K562 (cell line): Measurements from ENCODE around the gene PKD1. TPM values are rescaled to one million over a fixed set of nuclear protein-coding genes. Genes with fewer than 3 reads are reported as not detected.

Experiments used
- ATAC-seq: fragments of 200-7000 bp; cut with Tn5 transposase; 3 replicates; pipeline ENCODE4 v1.9.1; 2020; ENCODE audit warnings: moderate library complexity
- BruUV-seq: library from RNA; stranded (reverse); fragments of 400-500 nt; replicated peaks from 2 replicates; lab custom pipeline; 2021; lab: Mats Ljungman, UMichigan
- CTCF ChIA-PET: fragments of 300-600 bp; formaldehyde crosslinking; extraction: SDS; loops from one replicate; lab custom pipeline; 2021; ENCODE audit warnings: low intra/inter-chr PET ratio; lab: Yijun Ruan, JAX
- POLR2A ChIA-PET: fragments of 300-600, 350-650 bp; sonication (Branson Sonifier 250); formaldehyde crosslinking; extraction: SDS; loops from one replicate; lab custom pipeline; 2021; ENCODE audit warnings: antibody characterized with exemption, inconsistent platforms; lab: Yijun Ruan, JAX
- DNase-seq, 4 experiments: peaks; one replicate each; pipeline versions ENCODE4 v3.0.0 to v3.0.0-alpha.2; 2011 to 2018; ENCODE audit warnings: low spot score in 3 of 4, mixed read lengths in 3 of 4; ENCODE audit errors: extremely low read depth in 1 of 4
- FAIRE-seq: peaks from 2 replicates; lab custom pipeline; 2011; peaks lifted over from hg19 to GRCh38; lab: Jason Lieb, UNC
- H2AFZ ChIP-seq: 2 replicates; pipeline ENCODE4 v1.6.0; 2011; ENCODE audit warnings: low read depth, low read length, control low read depth, inconsistent platforms
- H3K27ac ChIP-seq: fragments of 200-600 bp; 3 replicates; pipeline ENCODE4 v1.8.0; 2011; ENCODE audit warnings: low read depth, mild to moderate bottlenecking, control low read depth, inconsistent platforms, low read length, moderate library complexity, mixed read lengths; ENCODE audit errors: extremely low read depth
- H3K27me3 ChIP-seq, 2 experiments: fragments of 300-600 bp in 1 of 2; 2 replicates in 1 of 2; 3 replicates in 1 of 2; pipeline versions ENCODE4 v1.6.0 to v1.8.0; 2011; ENCODE audit warnings: inconsistent platforms in 2 of 2, low read length in 2 of 2, mild to moderate bottlenecking in 1 of 2, mixed read lengths in 1 of 2, moderate library complexity in 1 of 2; ENCODE audit not compliant: control insufficient read depth in 2 of 2, insufficient read depth in 2 of 2
- H3K36me3 ChIP-seq: fragments of 300-600 bp; 3 replicates; pipeline ENCODE4 v1.8.0; 2011; ENCODE audit warnings: mild to moderate bottlenecking, low read length, inconsistent platforms; ENCODE audit not compliant: control insufficient read depth, insufficient read depth
- H3K4me1 ChIP-seq, 2 experiments: fragments of 200-600 bp in 1 of 2; replicated peaks in 1 of 2; 2 replicates in 1 of 2; 3 replicates in 1 of 2; pipeline versions ENCODE4 v1.5.1 to v1.8.0; 2011; ENCODE audit warnings: inconsistent platforms in 2 of 2, low read length in 2 of 2, mild to moderate bottlenecking in 1 of 2, mixed read lengths in 1 of 2, moderate library complexity in 1 of 2; ENCODE audit not compliant: control insufficient read depth in 2 of 2, insufficient read depth in 2 of 2
- H3K4me2 ChIP-seq: 2 replicates; pipeline ENCODE4 v1.6.1; 2011; ENCODE audit warnings: low read length, control low read depth, inconsistent platforms, mixed read lengths; ENCODE audit not compliant: insufficient read depth
- H3K4me3 ChIP-seq: fragments of 200-600 bp; sonication (generic), shearing (Covaris generic); 2 replicates; pipeline ENCODE4 v1.5.1; 2016; ENCODE audit warnings: control low read depth, inconsistent platforms
- H3K79me2 ChIP-seq: fragments of 200-600 bp; 3 replicates; pipeline ENCODE4 v1.8.0; 2011; ENCODE audit warnings: low read length, inconsistent platforms; ENCODE audit not compliant: control insufficient read depth, insufficient read depth
- H3K9ac ChIP-seq, 2 experiments: 2 replicates each; pipeline versions ENCODE4 v1.6.0 to v1.6.1; 2011; ENCODE audit warnings: low read depth in 2 of 2, low read length in 2 of 2, control low read depth in 1 of 2, inconsistent platforms in 1 of 2, mild to moderate bottlenecking in 1 of 2, mixed read lengths in 1 of 2; ENCODE audit not compliant: insufficient read depth in 1 of 2
- H3K9me1 ChIP-seq: one replicate; pipeline ENCODE4 v1.6.0; 2011; ENCODE audit warnings: inconsistent platforms, mild to moderate bottlenecking, low read length, moderate library complexity; ENCODE audit not compliant: control insufficient read depth, insufficient read depth
- H3K9me3 ChIP-seq: replicated peaks from 2 replicates; pipeline ENCODE4 v1.5.1; 2011; ENCODE audit warnings: low read depth, low read length, inconsistent platforms; ENCODE audit not compliant: control insufficient read depth, insufficient read depth
- H4K20me1 ChIP-seq: replicated peaks from 2 replicates; pipeline ENCODE4 v1.6.1; 2011; ENCODE audit warnings: low read length, inconsistent platforms, mixed read lengths; ENCODE audit not compliant: control insufficient read depth, insufficient read depth
- AFF4 ChIP-seq: sonication (generic); formaldehyde crosslinking; IDR thresholded peaks from 2 replicates; pipeline ENCODE4 v1.8.0; 2023; ENCODE audit warnings: mild to moderate bottlenecking, missing genetic modification reagents
- ARID1B ChIP-seq: fragments of 450-650 bp; IDR thresholded peaks from 2 replicates; pipeline ENCODE4 v1.6.1; 2016; ENCODE audit warnings: antibody characterized with exemption, mild to moderate bottlenecking, inconsistent platforms
- ATF3 ChIP-seq, 2 experiments: fragments of 450-650 bp in 1 of 2; sonication (generic) in 1 of 2; formaldehyde crosslinking in 1 of 2; IDR thresholded peaks in 1 of 2; conservative IDR thresholded peaks in 1 of 2; 2 replicates each; pipeline versions ENCODE4 v1.6.1 to v1.8.1; 2016 to 2023; ENCODE audit warnings: mild to moderate bottlenecking in 2 of 2, moderate library complexity in 2 of 2, inconsistent platforms in 1 of 2, missing genetic modification reagents in 1 of 2
- BHLHE40 ChIP-seq: IDR thresholded peaks from 2 replicates; pipeline ENCODE4 v1.6.1; 2011; ENCODE audit warnings: low read length, improper control_type of control experiment
- COPS2 ChIP-seq: fragments of 450-650 bp; conservative IDR thresholded peaks from 2 replicates; pipeline ENCODE4 v1.6.1; 2016; ENCODE audit warnings: mild to moderate bottlenecking, moderate library complexity
- CREB3L1 ChIP-seq: fragments of 450-650 bp; IDR thresholded peaks from 2 replicates; pipeline ENCODE4 v1.6.1; 2014; ENCODE audit warnings: low read depth, mild to moderate bottlenecking, moderate library complexity, borderline replicate concordance
- MTF1 ChIP-seq: fragments of 250-450 bp; sonication (Bioruptor Pico); IDR thresholded peaks from 2 replicates; pipeline ENCODE4 v1.9.0; 2021; ENCODE audit warnings: moderate library complexity, mild to moderate bottlenecking, inconsistent platforms, borderline replicate concordance
- NR3C1 ChIP-seq: sonication (generic); formaldehyde crosslinking; IDR thresholded peaks from 2 replicates; pipeline ENCODE4 v1.8.1; 2022; ENCODE audit warnings: missing genetic modification reagents
- OTX1 ChIP-seq: fragments of 450-650 bp; formaldehyde crosslinking; IDR thresholded peaks from 2 replicates; pipeline ENCODE4 v1.4.0; 2022; ENCODE audit warnings: mild to moderate bottlenecking
- SLC30A9 ChIP-seq: fragments of 250-450 bp; sonication (Bioruptor Pico); IDR thresholded peaks from 2 replicates; pipeline ENCODE4 v1.8.0; 2022; ENCODE audit warnings: mild to moderate bottlenecking, moderate library complexity
- SREBF2 ChIP-seq: sonication (generic); formaldehyde crosslinking; IDR thresholded peaks from 2 replicates; pipeline ENCODE4 v1.4.0; 2020; ENCODE audit warnings: mild to moderate bottlenecking, missing genetic modification reagents
- TCF3 ChIP-seq: sonication (generic); formaldehyde crosslinking; IDR thresholded peaks from 2 replicates; pipeline ENCODE4 v1.4.0; 2020; ENCODE audit warnings: mild to moderate bottlenecking, missing genetic modification reagents
- ZNF589 ChIP-seq: fragments of 200-800 bp; sonication (Bioruptor generic); IDR thresholded peaks from 2 replicates; pipeline ENCODE4 v1.6.1; 2016; ENCODE audit warnings: low read depth, missing genetic modification characterization, missing compliant biosample characterization
- WGBS: fragments of 100-300 bp; shearing (Covaris generic); methylation state at CpG from one replicate; pipeline ENCODE4 v1.1.6; 2016; ENCODE audit warnings: low coverage, mixed read lengths; ENCODE audit not compliant: insufficient coverage; ENCODE audit errors: missing lambda C conversion rate; 5-methylcytosine and 5-hydroxymethylcytosine counted together
- in situ Hi-C: fragments of 300-500 bp; cut with MboI; formaldehyde crosslinking; loops from 4 replicates; pipeline ENCODE4 v1.15.0; 2018; ENCODE audit warnings: inconsistent platforms, mixed read lengths
- intact Hi-C: fragments of 100-400 bp; cut with micrococcal nuclease; formaldehyde crosslinking; loops from 2 replicates; pipeline ENCODE4 v1.14.2; 2022
- polyA plus RNA-seq, 8 experiments: library from polyadenylated mRNA; depleted of rRNA in 4 of 8; stranded (reverse) in 5 of 8; unstranded in 3 of 8; fragments of >200 nt; fragmentation: Nextera tagmentation in 2 of 8; fragmentation: Illumina TruSeq in 1 of 8; extraction: Ambion mirVana in 2 of 8; extraction: Trizol in 1 of 8; gene quantifications; 2 replicates each; pipeline versions ENCODE4 v1.2.1 to v1.2.3, GENCODE V29; 2011 to 2014; ENCODE audit warnings: inconsistent platforms in 1 of 8, missing spikeins in 1 of 8
- total RNA-seq, 7 experiments: library from RNA; depleted of rRNA in 6 of 7; stranded (reverse); fragments of >200 nt in 6 of 7; fragmentation: Illumina TruSeq in 2 of 7; extraction: Trizol in 2 of 7; gene quantifications; 2 replicates each; pipeline versions ENCODE4 v1.2.1 to v1.2.3, GENCODE V29; 2011 to 2021; ENCODE audit warnings: low replicate concordance in 1 of 7
- TF ChIP-seq, protein P1 (sequence below): fragments of 250-450 bp; sonication (Bioruptor Pico); IDR thresholded peaks from 2 replicates; pipeline ENCODE4 v1.8.0; 2022; ENCODE audit warnings: moderate library complexity, mild to moderate bottlenecking, inconsistent platforms

PKD1 gene
- total and polyA plus RNA-seq, 9 of the 15 experiments (the other 6 are each of a cell fraction or from before 2014, with no cell fraction given), result 0.23 to 93.5 (median 12.6) TPM

DNA sequence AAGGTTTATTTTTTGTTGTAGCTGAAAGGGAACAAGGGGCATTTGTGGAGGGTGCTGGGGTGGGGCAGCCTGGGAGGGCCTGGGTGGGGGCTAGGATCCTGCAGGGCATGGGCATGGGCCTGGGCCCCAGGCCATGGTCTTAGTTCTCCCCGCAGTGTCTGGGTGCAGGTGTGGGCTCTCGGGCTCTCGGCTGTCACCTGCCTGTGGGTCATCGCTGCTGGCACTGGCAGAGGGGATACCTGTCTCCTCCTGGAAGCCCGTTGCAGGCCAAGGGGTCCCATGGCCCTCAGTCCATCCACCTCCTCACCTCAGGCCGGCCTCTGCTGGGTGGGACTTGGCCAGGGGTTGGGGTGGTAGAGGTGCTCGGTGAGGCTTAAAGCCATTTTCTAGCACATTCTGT lies 57.6 kb downstream of the PKD1 start:
- Histone ChIP-seq H3K36me3 (peaks cover 48% of the 10 kb centered on the region; the same call in 1 of the 3 replicates), H3K9me3 (no peaks in the 10 kb centered on the region), H2AFZ (no peak overlapping the region), H3K9me1 (no peaks in the 10 kb centered on the region), H3K79me2 (no peaks in the 10 kb centered on the region), H3K27me3 (no peaks in the 10 kb centered on the region), H3K4me1 (peaks cover 0 to 28% of the 10 kb centered on the region in 2 experiments; a peak in 2 of 5 replicates), H3K4me2 (no peak overlapping the region), H3K27ac (no peak overlapping the region), H3K9ac (no peak overlapping the region), H3K4me3 (no peak overlapping the region), H4K20me1 (no peaks in the 10 kb centered on the region)
- no peak for FAIRE-seq
- CTCF ChIA-PET, result no interaction called here
- ATAC-seq, result no peak
- BruUV-seq, result no TSS peak
- POLR2A ChIA-PET, result interaction anchor here (1.8 kb wide), 1 partner anchor 77 kb away, joined by 8 read pairs; the partner anchor contains the start of gene TRAF7
- intact Hi-C loops (no loop called here), in situ Hi-C loops (no loop called here)
- no peak for DNase-seq
- WGBS, result 84% methylated on average over 7 of the region's 7 CpGs
- TF ChIP-seq BHLHE40 (no peak), SLC30A9 (no peak), COPS2 (no peak), OTX1 (no peak), ZNF589 (CRISPR knock-in tag) (no peak), CREB3L1 (no peak), TCF3 (CRISPR knock-in tag) (no peak), MTF1 (CRISPR knock-in tag) (no peak), SREBF2 (CRISPR knock-in tag) (no peak), AFF4 (no peak), ATF3 (IDR thresholded peaks at IDR 0.05) (no peak), ATF3 (CRISPR knock-in tag; conservative IDR thresholded peaks at IDR 0.05) (no peak), ARID1B (no peak), NR3C1 (no peak)
- TF ChIP-seq, protein P1, sequence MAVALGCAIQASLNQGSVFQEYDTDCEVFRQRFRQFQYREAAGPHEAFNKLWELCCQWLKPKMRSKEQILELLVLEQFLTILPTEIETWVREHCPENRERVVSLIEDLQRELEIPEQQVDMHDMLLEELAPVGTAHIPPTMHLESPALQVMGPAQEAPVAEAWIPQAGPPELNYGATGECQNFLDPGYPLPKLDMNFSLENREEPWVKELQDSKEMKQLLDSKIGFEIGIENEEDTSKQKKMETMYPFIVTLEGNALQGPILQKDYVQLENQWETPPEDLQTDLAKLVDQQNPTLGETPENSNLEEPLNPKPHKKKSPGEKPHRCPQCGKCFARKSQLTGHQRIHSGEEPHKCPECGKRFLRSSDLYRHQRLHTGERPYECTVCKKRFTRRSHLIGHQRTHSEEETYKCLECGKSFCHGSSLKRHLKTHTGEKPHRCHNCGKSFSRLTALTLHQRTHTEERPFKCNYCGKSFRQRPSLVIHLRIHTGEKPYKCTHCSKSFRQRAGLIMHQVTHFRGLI (CRISPR knock-in tag), result no peak
